Esophagus squamous epithelium (tissue), 4 donors: Measurements from ENCODE around the gene DAP.

Experiments
- CTCF ChIP-seq, 6 experiments: fragments of 450-650 bp in 4 of 6; fragments of 200-600 bp in 2 of 6; sonication (generic) in 2 of 6; IDR thresholded peaks; one replicate each; pipeline ENCODE4 v1.5.1; 2016 to 2019; ENCODE audit warnings: antibody characterized with exemption in 6 of 6, mild to moderate bottlenecking in 4 of 6, moderate library complexity in 4 of 6
- POLR2A ChIP-seq, 4 donors: fragments of 450-650 bp; IDR thresholded peaks; one replicate each; pipeline ENCODE4 v1.6.1; 2017; ENCODE audit warnings: antibody characterized with exemption in 4 of 4, mild to moderate bottlenecking in 4 of 4, moderate library complexity in 3 of 4

- no peak for TF ChIP-seq CTCF (IDR thresholded peaks at IDR 0.05)
- no peak for TF ChIP-seq POLR2A (IDR thresholded peaks at IDR 0.05)
Observed at GRCh38 chr5:10719965-10720364, 41.1 kb downstream of the DAP start.
